Duodenal mucosa (tissue), 2 donors: ENCODE measurements around the gene SLC4A7.
A peak's percentile ranks its signal among the peaks of the same experiment; 100 is the strongest.

ENCODE experiments used
- H3K27ac ChIP-seq: one replicate; pipeline ENCODE4 v1.7.0; 2013; ENCODE audit warnings: low read depth, low read length
- H3K27me3 ChIP-seq, 2 donors: one replicate each; pipeline ENCODE4 v1.7.0; 2013; ENCODE audit warnings: low read length in 2 of 2, control low read depth in 1 of 2; ENCODE audit not compliant: insufficient read depth in 2 of 2, control insufficient read depth in 1 of 2
- H3K36me3 ChIP-seq, 2 donors: one replicate each; pipeline ENCODE4 v1.7.0; 2013; ENCODE audit warnings: low read length in 2 of 2, control low read depth in 1 of 2; ENCODE audit not compliant: insufficient read depth in 2 of 2, control insufficient read depth in 1 of 2
- H3K4me1 ChIP-seq, 2 donors: one replicate each; pipeline ENCODE4 v1.7.0; 2013; ENCODE audit warnings: low read length in 2 of 2, control low read depth in 1 of 2; ENCODE audit not compliant: insufficient read depth in 2 of 2, control insufficient read depth in 1 of 2
- H3K4me3 ChIP-seq, 2 donors: one replicate each; pipeline ENCODE4 v1.7.0; 2013; ENCODE audit warnings: low read length in 2 of 2, low read depth in 1 of 2
- H3K9ac ChIP-seq, 2 donors: one replicate each; pipeline ENCODE4 v1.7.0; 2013; ENCODE audit warnings: low read length in 2 of 2, low read depth in 1 of 2
- H3K9me3 ChIP-seq, 2 donors: one replicate each; pipeline ENCODE4 v1.7.0; 2013; ENCODE audit warnings: low read length in 2 of 2, control low read depth in 1 of 2; ENCODE audit not compliant: control insufficient read depth in 1 of 2

The SLC4A7 gene

GRCh38 chr3:27487383-27487782 is 3.2 kb upstream of the SLC4A7 start:
- no peaks in the 10 kb centered on the region for H3K36me3 ChIP-seq
- H3K27me3 ChIP-seq: no peaks in the 10 kb centered on the region
- no peaks in the 10 kb centered on the region for H3K4me1 ChIP-seq
- H3K9ac ChIP-seq: no peak overlapping the region
- no peaks in the 10 kb centered on the region for H3K9me3 ChIP-seq
- H3K4me3 ChIP-seq: no peak overlapping the region
- no peak overlapping the region for H3K27ac ChIP-seq

GRCh38 chr3:27486336-27486735 is 2.2 kb upstream of the SLC4A7 start:
- no peak overlapping the region for H3K27ac ChIP-seq
- no peak overlapping the region for H3K9ac ChIP-seq
- H3K27me3 ChIP-seq: no peaks in the 10 kb centered on the region
- no peaks in the 10 kb centered on the region for H3K36me3 ChIP-seq
- peaks cover 5 to 8% of the 10 kb centered on the region in 2 donors for H3K4me1 ChIP-seq
- H3K4me3 ChIP-seq: no peak overlapping the region
- H3K9me3 ChIP-seq: no peaks in the 10 kb centered on the region

- H3K9me3 ChIP-seq: no peaks in the 10 kb centered on the region
- no peak overlapping the region for H3K27ac ChIP-seq
- H3K9ac ChIP-seq: no peak overlapping the region
- no peak overlapping the region for H3K4me3 ChIP-seq
- H3K36me3 ChIP-seq: no peaks in the 10 kb centered on the region
- H3K27me3 ChIP-seq: no peaks in the 10 kb centered on the region
- peaks cover 9 to 10% of the 10 kb centered on the region in 2 donors for H3K4me1 ChIP-seq
These were observed 1.7 kb upstream of the SLC4A7 start for GRCh38 chr3:27485866-27486265.

GRCh38 chr3:27483117-27484014 is 818 bp downstream of the SLC4A7 start:
- Histone ChIP-seq H3K27ac (peak overlapping the region; percentile 91), H3K4me1 (peaks cover 10 to 27% of the 10 kb centered on the region in 2 donors), H3K4me3 (peak overlapping the region; percentile 79 to 92), H3K27me3 (no peaks in the 10 kb centered on the region), H3K9ac (peak overlapping the region; percentile 81 to 97), H3K9me3 (no peaks in the 10 kb centered on the region), H3K36me3 (no peaks in the 10 kb centered on the region)

GRCh38 chr3:27479806-27480543 is 4.2 kb downstream of the SLC4A7 start:
- Histone ChIP-seq H3K27ac (no peak overlapping the region), H3K9me3 (no peaks in the 10 kb centered on the region), H3K4me1 (peaks cover 10 to 38% of the 10 kb centered on the region in 2 donors), H3K9ac (peak overlapping the region in 1 of 2 donors; percentile 31), H3K27me3 (no peaks in the 10 kb centered on the region), H3K4me3 (peak overlapping the region; percentile 13 to 92), H3K36me3 (no peaks in the 10 kb centered on the region)

GRCh38 chr3:27471923-27472550 is 12.1 kb downstream of the SLC4A7 start:
- peaks cover 0 to 4% of the 10 kb centered on the region in 2 donors for H3K36me3 ChIP-seq
- no peak overlapping the region for H3K9ac ChIP-seq
- H3K4me1 ChIP-seq: peaks cover 0 to 26% of the 10 kb centered on the region in 2 donors
- H3K27me3 ChIP-seq: no peaks in the 10 kb centered on the region
- H3K27ac ChIP-seq: no peak overlapping the region
- no peak overlapping the region for H3K4me3 ChIP-seq
- no peaks in the 10 kb centered on the region for H3K9me3 ChIP-seq

- H3K27ac ChIP-seq: no peak overlapping the region
These were observed 15.8 kb downstream of the SLC4A7 start for GRCh38 chr3:27468283-27468886.

GRCh38 chr3:27467545-27467944 is 16.6 kb downstream of the SLC4A7 start:
- Histone ChIP-seq H3K36me3 (peaks cover 0 to 4% of the 10 kb centered on the region in 2 donors), H3K4me1 (peaks cover 0 to 15% of the 10 kb centered on the region in 2 donors), H3K27ac (no peak overlapping the region), H3K9me3 (no peaks in the 10 kb centered on the region), H3K4me3 (no peak overlapping the region), H3K9ac (no peak overlapping the region), H3K27me3 (no peaks in the 10 kb centered on the region)

More at GRCh38 chr3:27468283-27468886, 15.8 kb downstream of the SLC4A7 start:
- H3K27me3 ChIP-seq: no peaks in the 10 kb centered on the region
- no peak overlapping the region for H3K4me3 ChIP-seq
- H3K4me1 ChIP-seq: peaks cover 0 to 15% of the 10 kb centered on the region in 2 donors
- peaks cover 0 to 4% of the 10 kb centered on the region in 2 donors for H3K36me3 ChIP-seq
- H3K9me3 ChIP-seq: no peaks in the 10 kb centered on the region
- no peak overlapping the region for H3K9ac ChIP-seq

GRCh38 chr3:27464646-27465045 is 19.5 kb downstream of the SLC4A7 start:
- Histone ChIP-seq H3K4me1 (peaks cover 0 to 5% of the 10 kb centered on the region in 2 donors), H3K9ac (no peak overlapping the region), H3K36me3 (peaks cover 0 to 4% of the 10 kb centered on the region in 2 donors), H3K27ac (no peak overlapping the region), H3K9me3 (no peaks in the 10 kb centered on the region), H3K4me3 (no peak overlapping the region), H3K27me3 (no peaks in the 10 kb centered on the region)
